GM23248 (cell line): ENCODE results near the gene LARP4B. TPM values are rescaled to one million over a fixed set of nuclear protein-coding genes. Genes with fewer than 3 reads are reported as not detected.
"Not testable (repeated sequence)": the region's sequence is repeated elsewhere in the genome, so short reads cannot be mapped to it uniquely, and the experiment has no call there.

ENCODE experiments used
- DNase-seq: peaks from one replicate; pipeline ENCODE4 v3.0.0-alpha.2; 2015
- H2AFZ ChIP-seq: fragments of 200-600 bp; sonication (generic); 2 replicates; pipeline ENCODE4 v1.6.1; 2016; ENCODE audit warnings: antibody characterized with exemption
- H3F3A ChIP-seq: fragments of 200-600 bp; sonication (generic); 2 replicates; pipeline ENCODE4 v1.6.1; 2016; ENCODE audit warnings: mild to moderate bottlenecking, antibody characterized with exemption, mixed run types; ENCODE audit not compliant: insufficient read depth
- H3K27ac ChIP-seq: fragments of 200-600 bp; sonication (generic); 2 replicates; pipeline ENCODE4 v1.5.1; 2016; ENCODE audit warnings: mild to moderate bottlenecking
- H3K27me3 ChIP-seq: fragments of 200-600 bp; sonication (generic); replicated peaks from 2 replicates; pipeline ENCODE4 v1.6.1; 2016; ENCODE audit warnings: mild to moderate bottlenecking; ENCODE audit not compliant: insufficient read depth
- H3K36me3 ChIP-seq: fragments of 200-600 bp; sonication (generic); 2 replicates; pipeline ENCODE4 v1.6.1; 2016; ENCODE audit warnings: low read depth, mild to moderate bottlenecking
- H3K4me1 ChIP-seq: fragments of 200-600 bp; sonication (generic); 2 replicates; pipeline ENCODE4 v1.6.1; 2016; ENCODE audit warnings: mild to moderate bottlenecking; ENCODE audit not compliant: insufficient read depth
- H3K4me2 ChIP-seq: fragments of 200-600 bp; sonication (generic); one replicate; pipeline ENCODE4 v1.6.1; 2016; ENCODE audit warnings: mild to moderate bottlenecking; ENCODE audit not compliant: unreplicated experiment
- H3K4me3 ChIP-seq: fragments of 200-600 bp; sonication (generic); 2 replicates; pipeline ENCODE4 v1.5.1; 2016; ENCODE audit warnings: mild to moderate bottlenecking
- H3K79me2 ChIP-seq: fragments of 200-600 bp; sonication (generic); 2 replicates; pipeline ENCODE4 v1.6.1; 2016; ENCODE audit warnings: mild to moderate bottlenecking; ENCODE audit not compliant: insufficient read depth
- H3K9ac ChIP-seq: fragments of 200-600 bp; sonication (generic); 2 replicates; pipeline ENCODE4 v1.6.1; 2016; ENCODE audit warnings: mild to moderate bottlenecking
- H3K9me2 ChIP-seq: fragments of 200-600 bp; sonication (generic); 2 replicates; pipeline ENCODE4 v1.6.1; 2016; ENCODE audit warnings: mixed run types, mild to moderate bottlenecking, moderate library complexity; ENCODE audit not compliant: insufficient read depth
- H3K9me3 ChIP-seq: fragments of 200-600 bp; sonication (generic); one replicate; pipeline ENCODE4 v1.6.1; 2017; ENCODE audit warnings: low read depth
- H4K20me1 ChIP-seq: fragments of 200-600 bp; sonication (generic); 2 replicates; pipeline ENCODE4 v1.6.0; 2016; ENCODE audit not compliant: insufficient read depth
- EZH2 ChIP-seq: fragments of 200-600 bp; sonication (generic); IDR thresholded peaks from 2 replicates; pipeline ENCODE4 v1.6.1; 2018; ENCODE audit warnings: antibody characterized with exemption, mild to moderate bottlenecking; ENCODE audit not compliant: insufficient read depth, poor library complexity, severe bottlenecking
- EZH2phosphoT487 ChIP-seq: fragments of 200-600 bp; sonication (generic); IDR thresholded peaks from 2 replicates; pipeline ENCODE4 v1.6.1; 2018; ENCODE audit warnings: antibody characterized with exemption, moderate library complexity, mild to moderate bottlenecking, low read depth; ENCODE audit not compliant: insufficient read depth
- WGBS, 2 experiments: methylation state at CpG; one replicate each; pipeline ENCODE4 v1.1.6; 2015 to 2017; ENCODE audit warnings: low lambda C conversion rate in 2 of 2, low coverage in 1 of 2; ENCODE audit errors: missing lambda C conversion rate in 2 of 2; 5-methylcytosine and 5-hydroxymethylcytosine counted together
- in situ Hi-C: fragments of 300-500 bp; cut with MboI; formaldehyde crosslinking; loops from 2 replicates; pipeline ENCODE4 v1.15.0; 2020
- polyA plus RNA-seq: library from polyadenylated mRNA; unstranded; fragments of >200 nt; fragmentation: Nextera tagmentation; extraction: Ambion mirVana; gene quantifications from 2 replicates; pipeline ENCODE4 v1.2.1, GENCODE V29; 2016
- total RNA-seq: library from RNA; depleted of rRNA; stranded (reverse); fragments of >200 nt; shearing (Covaris generic); gene quantifications from 2 replicates; pipeline ENCODE4 v1.2.3, GENCODE V29; 2014

Gene LARP4B
- total and polyA plus RNA-seq, 2 experiments from 2014 or later, result 20.7 to 30.8 TPM

- H3K4me1 ChIP-seq, result 0 out of 2 replicates have a peak, but pooled peaks cover 3% of the 10 kb centered on the region
- no peak for TF ChIP-seq EZH2phosphoT487
- TF ChIP-seq EZH2, result no peak
- no peaks in the 10 kb centered on the region for H3K79me2 ChIP-seq
- no peak overlapping the region for H3K4me2 ChIP-seq
- no peak overlapping the region for H3K4me3 ChIP-seq
- H3K27me3 ChIP-seq, result no peaks in the 10 kb centered on the region
- WGBS, 2 experiments, result 98 to 99% methylated on average over 13 to 17 of the region's 17 CpGs
- no peaks in the 10 kb centered on the region for H3K9me3 ChIP-seq
- no peak overlapping the region for H3K9ac ChIP-seq
- no peaks in the 10 kb centered on the region for H3K36me3 ChIP-seq
- no peak overlapping the region for H2AFZ ChIP-seq
- DNase-seq, result no peak
- H3F3A ChIP-seq, result no peaks in the 10 kb centered on the region
- in situ Hi-C loops, result no loop called here
- H3K27ac ChIP-seq, result no peak overlapping the region
- H3K9me2 ChIP-seq, result no peaks in the 10 kb centered on the region
- H4K20me1 ChIP-seq, result no peaks in the 10 kb centered on the region
Measured at GRCh38 chr10:943334-944033, 12.0 kb upstream of the LARP4B start.

GRCh38 chr10:938941-939678 is 7.6 kb upstream of the LARP4B start:
- WGBS, 2 experiments, result 73 to 75% methylated on average over 10 of the region's 10 CpGs
- H3K4me2 ChIP-seq, result no peak overlapping the region
- no peaks in the 10 kb centered on the region for H3K36me3 ChIP-seq
- DNase-seq, result peak; percentile 23
- H3K27ac ChIP-seq, result no peak overlapping the region
- H3K27me3 ChIP-seq, result no peaks in the 10 kb centered on the region
- H3K9ac ChIP-seq, result no peak overlapping the region
- H3F3A ChIP-seq, result no peaks in the 10 kb centered on the region
- H3K9me2 ChIP-seq, result no peaks in the 10 kb centered on the region
- H3K4me1 ChIP-seq, result no peaks in the 10 kb centered on the region
- TF ChIP-seq EZH2, result no peak
- TF ChIP-seq EZH2phosphoT487, result no peak
- no peak overlapping the region for H3K4me3 ChIP-seq
- H3K79me2 ChIP-seq, result no peaks in the 10 kb centered on the region
- in situ Hi-C loops, result no loop called here
- H4K20me1 ChIP-seq, result no peaks in the 10 kb centered on the region
- 0 out of 2 replicates have a peak overlapping the region, but pooled peaks have one; percentile 41 for H2AFZ ChIP-seq
- H3K9me3 ChIP-seq, result no peaks in the 10 kb centered on the region

GRCh38 chr10:934746-935406 is 3.4 kb upstream of the LARP4B start:
- DNase-seq, result no peak
- in situ Hi-C loops, result no loop called here

DNA sequence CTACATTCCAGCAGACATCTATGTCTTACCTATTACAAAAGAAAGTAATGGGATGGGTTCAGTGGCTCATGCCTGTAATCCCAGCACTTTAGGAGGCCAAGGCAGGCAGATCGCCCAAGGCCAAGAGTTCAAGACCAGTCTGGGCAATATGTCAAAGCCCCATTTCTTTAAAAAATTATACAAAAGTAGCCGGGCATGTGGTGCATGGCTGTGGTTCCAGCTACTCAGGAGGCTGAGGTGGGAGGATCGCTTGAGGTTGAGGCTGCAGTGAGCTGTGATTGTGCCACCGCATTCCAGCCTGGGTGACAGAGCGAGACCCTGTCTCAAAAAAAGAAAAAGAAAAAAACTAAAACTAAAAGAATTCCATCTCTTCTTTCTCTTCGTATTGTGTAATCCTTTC is 2.7 kb upstream of the LARP4B start:
- 75 to 77% methylated on average over 6 of the region's 6 CpGs for WGBS, 2 experiments
- H3K27ac ChIP-seq, H3K27me3 ChIP-seq, H3K4me1 ChIP-seq, H3K36me3 ChIP-seq, H3K4me3 ChIP-seq, H3K4me2 ChIP-seq, in situ Hi-C loops, H3K9me3 ChIP-seq, H3K9ac ChIP-seq, H3K9me2 ChIP-seq, H2AFZ ChIP-seq, H4K20me1 ChIP-seq, DNase-seq: not testable (repeated sequence)
- Histone ChIP-seq H3F3A (peaks cover 11% of the 10 kb centered on the region; the same call in 1 of the 2 replicates), H3K79me2 (peaks cover 19% of the 10 kb centered on the region)

More at GRCh38 chr10:934746-935406, 3.4 kb upstream of the LARP4B start:
- H3K4me2 ChIP-seq, result no peak overlapping the region
- no peak for TF ChIP-seq EZH2phosphoT487
- TF ChIP-seq EZH2, result no peak
- H3K9ac ChIP-seq, result no peak overlapping the region
- peaks cover 12% of the 10 kb centered on the region for H3K79me2 ChIP-seq
- 72 to 78% methylated on average over 15 of the region's 15 CpGs for WGBS, 2 experiments
- no peak overlapping the region for H3K27ac ChIP-seq
- H3K9me2 ChIP-seq, result no peaks in the 10 kb centered on the region
- H2AFZ ChIP-seq, result no peak overlapping the region
- no peaks in the 10 kb centered on the region for H3K9me3 ChIP-seq
- peaks cover 3% of the 10 kb centered on the region; the same call in 1 of the 2 replicates for H3F3A ChIP-seq
- no peaks in the 10 kb centered on the region; the same call in 1 of the 2 replicates for H3K4me1 ChIP-seq
- no peak overlapping the region for H3K4me3 ChIP-seq
- peaks cover 1% of the 10 kb centered on the region; the same call in 1 of the 2 replicates for H4K20me1 ChIP-seq
- H3K36me3 ChIP-seq, result no peaks in the 10 kb centered on the region
- no peaks in the 10 kb centered on the region for H3K27me3 ChIP-seq
